Fibroblast of the conjunctiva (primary cell): ENCODE results near the gene TNFRSF6B.

Source experiments
- DNase-seq: peaks from one replicate; pipeline ENCODE4 v3.0.0-alpha.2; 2010; ENCODE audit warnings: low read depth

Gene TNFRSF6B

GRCh38 chr20:63686492-63687321 lies 9.7 kb upstream of the TNFRSF6B start:
- DNase-seq = peak; percentile 48

- no peak for DNase-seq
Measured at GRCh38 chr20:63687419-63688178, 8.9 kb upstream of the TNFRSF6B start.

- no peak for DNase-seq
Measured at GRCh38 chr20:63688228-63689045, 8.0 kb upstream of the TNFRSF6B start.

- no peak for DNase-seq
Measured at GRCh38 chr20:63689046-63690002, 7.1 kb upstream of the TNFRSF6B start.

GRCh38 chr20:63690003-63690897 lies 6.2 kb upstream of the TNFRSF6B start:
- no peak for DNase-seq

GRCh38 chr20:63690898-63691710 lies 5.3 kb upstream of the TNFRSF6B start:
- no peak for DNase-seq

- DNase-seq = no peak
Measured at GRCh38 chr20:63691711-63692435, 4.6 kb upstream of the TNFRSF6B start.

GRCh38 chr20:63692436-63693082 lies 3.9 kb upstream of the TNFRSF6B start:
- DNase-seq = no peak

- DNase-seq = no peak
Measured at GRCh38 chr20:63693083-63693732, 3.2 kb upstream of the TNFRSF6B start.

GRCh38 chr20:63693733-63694583 lies 2.5 kb upstream of the TNFRSF6B start:
- no peak for DNase-seq

- DNase-seq = no peak
Measured at GRCh38 chr20:63694584-63695423, 1.6 kb upstream of the TNFRSF6B start.

- no peak for DNase-seq
Measured at GRCh38 chr20:63695424-63696305, 787 bp upstream of the TNFRSF6B start.

GRCh38 chr20:63696306-63696627 lies 185 bp upstream of the TNFRSF6B start:
- DNase-seq = no peak

- DNase-seq = no peak
Measured at GRCh38 chr20:63697357-63697867, 960 bp downstream of the TNFRSF6B start.
